ENCODE data around the gene RAB3A.

Gene RAB3A

GRCh38 chr19:18206018-18206417 lies 2.2 kb upstream of the RAB3A start:
- Histone ChIP-seq H3K36me3 (ENCODE audit: control insufficient read depth in 2 of 2, insufficient read depth in 1 of 2, low read length in 2 of 2) (peaks cover 0 to 3% of the 10 kb centered on the region in 2 experiments; a peak in 1 of 3 replicates), H3K4me1 (ENCODE audit: control insufficient read depth, insufficient read depth, low read length) (peaks cover 8% of the 10 kb centered on the region), H3K4me3 (ENCODE audit: low read depth, low read length) (no peak overlapping the region), H3K9me3 (ENCODE audit: control insufficient read depth, insufficient read depth, low read depth, low read length) (no peaks in the 10 kb centered on the region), H3K27ac (ENCODE audit: extremely low read depth, low read depth, low read length) (no peak overlapping the region)
- no peak for TF ChIP-seq INSM2 (tag by site-specific recombination; IDR thresholded peaks at IDR 0.05)
- TF ChIP-seq ZNF23 (tag by site-specific recombination; IDR thresholded peaks at IDR 0.05; ENCODE audit: borderline replicate concordance): no peak
- no peak for TF ChIP-seq ZBTB10 (tag by site-specific recombination; IDR thresholded peaks at IDR 0.05)
- no peak for TF ChIP-seq FEZF1 (tag by site-specific recombination; IDR thresholded peaks at IDR 0.05)
- no peak for TF ChIP-seq ZNF148 (tag by site-specific recombination; IDR thresholded peaks at IDR 0.05; ENCODE audit: borderline replicate concordance)
- no peak for TF ChIP-seq ZNF548 (tag by site-specific recombination; IDR thresholded peaks at IDR 0.05)
- no peak for TF ChIP-seq ZNF16 (tag by site-specific recombination; IDR thresholded peaks at IDR 0.05; ENCODE audit: low read depth)
- no peak for TF ChIP-seq SETDB1 (IDR thresholded peaks at IDR 0.05; ENCODE audit: insufficient read length, low read length)
- TF ChIP-seq ZNF280D (tag by site-specific recombination; IDR thresholded peaks at IDR 0.05): no peak
- TF ChIP-seq MEIS1 (CRISPR knock-in tag; IDR thresholded peaks at IDR 0.05; ENCODE audit: borderline replicate concordance): no peak
- no peak for TF ChIP-seq SP7 (tag by site-specific recombination; IDR thresholded peaks at IDR 0.05)
- TF ChIP-seq ZNF274 (IDR thresholded peaks at IDR 0.05; ENCODE audit: low read length): no peak
- no peak for TF ChIP-seq ZNF274 (tag by site-specific recombination; IDR thresholded peaks at IDR 0.05; ENCODE audit: borderline replicate concordance)
- TF ChIP-seq ZNF677 (tag by site-specific recombination; IDR thresholded peaks at IDR 0.05): no peak
- no peak for TF ChIP-seq ZNF626 (tag by site-specific recombination; IDR thresholded peaks at IDR 0.05)
- TF ChIP-seq ZNF121 (tag by site-specific recombination; IDR thresholded peaks at IDR 0.05): no peak
- TF ChIP-seq ZNF791 (tag by site-specific recombination; IDR thresholded peaks at IDR 0.05): no peak
- TF ChIP-seq TCF7L2 (IDR thresholded peaks at IDR 0.05; ENCODE audit: borderline replicate concordance, low read depth, low read length): no peak
- TF ChIP-seq ZNF169 (tag by site-specific recombination; IDR thresholded peaks at IDR 0.05): no peak
- TF ChIP-seq ZNF830 (tag by site-specific recombination; IDR thresholded peaks at IDR 0.05; ENCODE audit: low read depth): no peak
- no peak for TF ChIP-seq ZNF560 (tag by site-specific recombination; IDR thresholded peaks at IDR 0.05; ENCODE audit: borderline replicate concordance)
- ChIA-PET CTCF (interaction anchor here (1.1 to 8.5 kb wide), 4 partner anchors 14 to 73 kb away, joined by 4 to 121 read pairs (median 8); a partner anchor contains a TSS), POLR2A (interaction anchor here (0.7 to 3.1 kb wide), 4 partner anchors 27 to 75 kb away, joined by 4 to 30 read pairs (median 4); partner anchors contain the start of gene JUND)

All from HEK293 (cell line).